GM21423 (cell line): ENCODE data around the gene PSMB11.
"Not testable (repeated sequence)": the region's sequence is repeated elsewhere in the genome, so short reads cannot be mapped to it uniquely, and the experiment has no call there.

ENCODE experiments used
- ATAC-seq: cut with Tn5 transposase; IDR thresholded peaks from one replicate; pipeline ENCODE4 v1.9.1; 2021; ENCODE audit warnings: mild to moderate bottlenecking, moderate library complexity; ENCODE audit not compliant: unreplicated experiment

PSMB11 gene

DNA sequence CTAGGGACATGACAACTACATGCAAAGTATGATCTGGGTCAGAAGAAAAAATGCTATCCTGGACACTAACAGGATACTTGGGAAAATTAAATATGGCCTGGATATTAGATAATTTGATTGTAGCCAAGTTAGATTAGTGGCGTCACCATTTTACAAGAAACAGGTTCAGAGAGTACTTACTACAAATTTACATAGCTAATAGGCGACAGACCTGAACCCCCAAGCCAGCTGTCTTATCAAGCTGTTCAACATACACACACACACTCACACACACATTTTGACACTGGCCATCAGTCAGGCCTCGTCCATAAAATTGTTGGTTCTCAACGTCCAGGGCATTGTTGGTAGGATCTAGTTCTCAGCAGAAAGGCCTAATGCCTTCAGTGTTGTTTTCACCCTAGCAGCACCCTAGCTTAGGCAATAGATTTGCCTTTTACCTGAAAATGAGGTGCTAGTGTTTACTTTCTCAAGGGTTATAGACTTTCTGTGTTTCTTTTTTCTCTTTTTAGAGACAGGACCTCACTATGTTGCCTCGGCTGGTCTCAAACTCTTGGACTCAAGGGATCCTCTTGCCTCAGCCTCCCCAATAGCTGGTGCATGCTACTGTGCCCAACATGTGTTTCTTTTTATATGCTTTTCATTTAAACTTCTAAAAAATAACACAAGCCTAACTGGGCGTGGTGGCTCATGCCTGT, 28.8 kb upstream of the PSMB11 start:
- ATAC-seq = no peak

DNA sequence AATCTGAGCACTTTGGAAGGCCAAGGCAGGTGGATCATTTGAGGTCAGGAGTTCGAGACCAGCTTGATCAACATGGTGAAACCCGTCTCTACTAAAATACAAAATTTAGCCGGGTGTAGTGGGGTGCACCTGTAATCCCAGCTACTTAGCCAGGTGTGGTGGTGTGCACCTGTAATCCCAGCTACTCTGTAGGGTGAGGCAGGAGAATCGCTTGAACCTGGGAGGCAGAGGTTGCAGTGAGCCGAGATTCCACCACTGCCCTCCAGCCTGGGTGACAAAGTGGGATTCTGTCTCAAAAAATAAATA, 28.3 kb upstream of the PSMB11 start:
- not testable (repeated sequence) for ATAC-seq

- no peak for ATAC-seq
These were observed 26.4 kb upstream of the PSMB11 start for GRCh38 chr14:23015618-23016017.

DNA sequence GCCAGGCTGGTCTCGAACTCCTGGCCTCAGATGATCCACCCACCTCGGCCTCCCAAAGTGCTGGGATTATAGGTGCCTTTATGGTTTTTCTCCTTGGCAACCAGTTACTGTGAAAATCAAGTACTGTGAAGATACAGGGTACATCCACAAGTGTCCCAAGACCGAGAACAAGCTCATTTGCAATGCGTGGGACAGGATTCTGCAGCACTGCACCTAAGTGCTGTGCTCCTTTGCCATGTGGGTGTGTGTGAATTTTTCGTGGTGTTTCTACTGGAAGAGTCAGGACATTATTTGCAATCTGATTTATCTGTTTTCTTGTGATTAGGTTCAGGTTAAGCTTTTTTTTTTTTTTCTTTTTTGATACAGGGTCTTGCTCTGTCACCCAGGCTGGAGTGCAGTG, 24.9 kb upstream of the PSMB11 start:
- ATAC-seq = no peak

GRCh38 chr14:23018107-23018506, 23.9 kb upstream of the PSMB11 start:
- no peak for ATAC-seq

DNA sequence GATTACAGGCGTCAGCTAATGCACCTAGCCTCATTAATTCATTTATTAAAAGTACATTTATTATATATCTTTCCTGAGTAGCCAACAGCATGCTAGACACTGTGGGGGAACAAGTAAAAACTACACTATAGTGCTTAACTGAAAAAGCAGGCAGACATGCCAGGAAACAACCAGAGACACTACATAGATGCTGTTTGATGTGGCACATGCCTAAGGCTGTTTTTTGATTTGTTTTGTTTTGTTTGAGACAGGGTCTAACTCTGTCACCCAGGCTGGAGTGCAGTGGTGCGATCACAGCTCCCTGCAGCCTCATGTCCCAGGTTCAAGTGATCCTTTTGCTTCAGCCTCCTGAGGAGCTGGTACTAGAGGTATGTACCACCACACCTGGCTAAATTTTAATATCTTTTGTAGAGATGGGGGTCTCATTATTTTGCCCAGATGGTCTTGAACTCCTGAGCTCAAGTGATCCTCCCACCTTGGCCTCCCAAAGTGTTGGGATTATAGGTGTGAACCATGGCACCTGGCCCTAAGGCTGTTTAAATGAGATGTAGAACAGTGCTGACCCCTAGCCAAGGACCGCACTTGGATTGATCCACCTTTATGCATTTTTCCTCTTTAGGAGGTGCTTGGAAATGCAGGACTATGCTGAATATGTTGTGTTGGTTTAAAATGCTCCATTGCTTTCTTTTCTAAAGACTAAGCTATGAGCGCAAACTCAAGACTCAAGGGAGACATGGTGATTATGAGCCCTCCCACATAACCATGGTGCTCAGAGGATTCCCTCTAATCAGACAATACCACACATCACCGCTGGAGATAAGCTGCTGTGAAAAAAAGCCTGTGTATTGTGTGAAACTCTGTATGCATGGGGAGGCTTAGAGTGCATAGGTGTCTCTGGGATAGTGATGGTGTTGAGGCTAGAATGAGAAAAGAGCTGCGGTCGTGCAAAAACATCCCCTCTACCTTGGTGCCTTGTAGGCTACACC, 21.6 kb upstream of the PSMB11 start:
- ATAC-seq = no peak

- no peak for ATAC-seq
These were observed 20.6 kb upstream of the PSMB11 start for GRCh38 chr14:23021434-23021833.

DNA sequence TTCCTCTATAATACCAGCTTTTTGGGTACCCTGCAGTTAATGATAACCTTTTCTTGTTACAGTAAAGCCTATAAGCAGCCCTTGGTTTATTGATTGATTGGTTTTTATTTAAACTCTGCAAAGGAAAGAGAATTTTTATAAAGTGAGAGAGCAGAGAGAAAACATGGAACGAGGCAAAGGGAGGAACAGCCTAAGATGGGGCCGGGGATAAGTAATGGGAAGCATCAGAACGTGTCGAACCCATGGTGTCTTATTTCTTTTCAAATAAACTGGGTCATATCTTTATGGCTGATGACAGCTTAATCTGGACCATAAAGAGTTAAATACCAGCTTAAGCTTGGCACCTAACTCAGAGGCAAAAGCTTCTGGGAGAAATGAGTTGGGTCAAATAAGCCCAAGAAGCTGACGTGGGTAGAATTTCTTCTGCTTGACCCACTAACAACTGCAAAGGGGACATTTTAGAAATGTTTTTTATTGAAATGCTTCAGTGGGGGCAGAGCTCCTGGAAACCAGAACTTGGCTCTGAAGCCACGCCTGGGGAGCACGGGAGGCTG, 20.0 kb upstream of the PSMB11 start:
- ATAC-seq = no peak

GRCh38 chr14:23023022-23023794, 18.8 kb upstream of the PSMB11 start:
- ATAC-seq = no peak

DNA sequence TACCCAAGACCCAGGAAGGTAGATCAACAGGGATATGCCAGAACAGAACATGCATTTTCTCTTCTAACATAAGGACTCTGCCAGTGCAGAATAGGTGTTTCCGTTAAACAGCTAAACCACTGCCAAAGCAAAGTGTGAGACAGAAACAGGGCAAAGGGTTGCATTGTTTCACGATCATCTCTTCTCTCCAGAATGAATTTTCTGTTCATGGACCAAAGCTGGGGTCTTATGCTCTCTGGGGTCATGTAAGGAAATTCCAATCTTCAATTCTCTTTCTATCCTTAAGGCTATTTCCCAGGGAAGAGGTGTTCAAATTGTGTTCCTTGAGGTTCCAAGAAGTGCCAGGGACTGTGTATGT, 18.2 kb upstream of the PSMB11 start:
- no peak for ATAC-seq

DNA sequence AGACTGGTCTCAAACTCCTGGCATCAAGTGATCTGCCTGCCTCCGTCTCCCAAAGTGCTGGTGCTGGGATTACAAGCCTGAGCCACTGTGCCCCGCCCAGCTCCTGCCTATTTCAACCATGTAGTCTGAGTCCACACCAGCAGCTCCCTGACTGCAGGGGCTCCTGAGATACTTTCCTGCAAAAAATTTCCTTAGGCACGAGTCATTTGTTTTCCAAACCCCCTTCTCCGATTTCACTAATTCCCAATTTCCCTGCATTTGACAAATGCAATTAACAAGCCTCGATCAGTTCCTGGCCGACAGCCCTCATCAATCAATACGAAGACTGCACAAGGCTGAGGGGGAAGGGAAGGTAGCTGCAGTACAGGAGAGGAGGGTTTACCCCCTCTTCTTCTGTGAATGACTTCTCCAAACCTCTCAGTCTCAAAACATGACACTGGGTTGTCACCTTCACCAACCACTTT, 17.4 kb upstream of the PSMB11 start:
- no peak for ATAC-seq

DNA sequence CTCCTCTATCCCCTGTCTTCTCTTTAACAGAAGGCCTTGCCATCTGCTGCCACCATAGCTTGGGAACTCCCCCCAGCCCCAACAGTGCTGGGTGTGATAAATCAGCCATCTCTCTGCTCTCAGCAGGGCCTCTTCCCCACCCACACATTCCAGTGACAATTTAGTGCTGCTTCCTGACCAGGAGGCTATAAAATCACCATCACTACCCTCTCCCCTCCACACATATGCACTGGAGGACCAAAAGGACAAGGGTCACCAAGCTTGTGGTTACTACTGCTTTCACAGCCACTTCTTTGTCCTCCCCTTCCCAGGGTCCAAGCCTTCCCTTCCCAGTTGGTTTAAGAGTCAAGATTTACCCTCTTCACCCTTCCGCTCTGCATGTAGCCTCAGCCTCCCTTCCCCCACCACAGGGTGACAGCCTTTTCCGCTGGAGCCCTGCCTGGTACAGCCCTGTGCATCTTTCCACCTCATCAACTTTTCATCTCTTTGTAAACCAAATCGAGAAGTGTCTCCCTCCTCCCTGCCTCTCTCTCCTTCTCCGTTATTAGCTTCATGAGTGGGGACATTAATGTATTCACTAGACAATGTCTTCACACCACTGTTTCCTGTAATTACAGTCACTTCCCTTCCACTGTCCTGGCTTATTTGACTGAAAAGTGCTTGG, 16.7 kb upstream of the PSMB11 start:
- ATAC-seq = no peak

- ATAC-seq = no peak
These were observed 13.2 kb upstream of the PSMB11 start for GRCh38 chr14:23028799-23029198.

GRCh38 chr14:23030936-23031335, 11.1 kb upstream of the PSMB11 start:
- no peak for ATAC-seq

- ATAC-seq = no peak
These were observed 8.7 kb upstream of the PSMB11 start for GRCh38 chr14:23033251-23033727.

GRCh38 chr14:23033801-23034497, 8.1 kb upstream of the PSMB11 start:
- ATAC-seq = no peak

- peak; percentile 93 for ATAC-seq
These were observed 7.3 kb upstream of the PSMB11 start, which contains the start of gene PSMB5 for GRCh38 chr14:23034498-23035302. PSMB5 (minus strand) TSS chr14:23034900; CDS start chr14:23034881, 19 bp downstream.

DNA sequence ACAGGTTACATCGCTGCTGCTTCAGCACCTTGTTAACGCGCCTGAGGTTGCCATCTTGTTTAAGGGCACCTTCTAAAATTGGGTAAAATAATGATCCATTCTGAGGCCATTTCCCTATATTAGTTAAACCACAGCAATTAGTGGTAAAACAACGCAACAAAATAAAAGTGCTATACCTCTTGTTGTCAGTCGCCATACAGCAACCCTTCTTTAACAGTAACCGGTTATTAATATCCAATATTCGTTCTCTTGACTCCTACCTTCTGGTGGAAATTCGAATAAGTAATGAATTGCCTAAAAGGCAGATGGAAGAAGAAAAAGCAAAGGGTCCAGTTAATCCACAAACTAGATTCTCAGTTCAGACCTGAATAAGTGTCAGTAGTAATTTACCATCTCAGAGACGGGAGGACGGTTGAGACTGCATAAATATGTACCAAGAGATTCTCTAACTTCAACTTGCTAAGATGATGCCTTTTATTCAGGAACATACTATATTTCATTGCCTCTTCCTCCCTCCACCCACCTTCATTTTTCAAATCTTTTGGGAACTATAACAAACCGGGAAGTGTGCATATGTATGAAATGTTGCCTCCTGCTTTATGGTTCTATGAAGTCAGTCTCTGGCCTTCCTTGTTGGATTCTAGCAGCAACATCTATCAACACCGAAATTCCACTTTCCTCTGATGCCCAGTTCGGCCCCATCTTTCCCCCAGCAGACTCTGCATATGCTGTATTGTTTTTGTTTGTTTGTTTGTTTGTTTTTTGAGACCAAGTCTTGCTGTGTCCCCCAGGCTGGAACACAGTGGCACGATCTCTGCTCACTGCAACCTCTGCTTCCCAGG, 6.5 kb upstream of the PSMB11 start:
- no peak for ATAC-seq
